SH-SY5Y (cell line): ENCODE data around the gene MBNL1.

Experiments
- GATA2 ChIP-seq: IDR thresholded peaks from 2 replicates; pipeline ENCODE4 v1.6.1; 2011; ENCODE audit warnings: mild to moderate bottlenecking, low read depth, low read length
- GATA3 ChIP-seq: IDR thresholded peaks from 2 replicates; pipeline ENCODE4 v1.6.1; 2011; ENCODE audit warnings: low read depth, mild to moderate bottlenecking, low read length, moderate library complexity

Gene MBNL1

DNA sequence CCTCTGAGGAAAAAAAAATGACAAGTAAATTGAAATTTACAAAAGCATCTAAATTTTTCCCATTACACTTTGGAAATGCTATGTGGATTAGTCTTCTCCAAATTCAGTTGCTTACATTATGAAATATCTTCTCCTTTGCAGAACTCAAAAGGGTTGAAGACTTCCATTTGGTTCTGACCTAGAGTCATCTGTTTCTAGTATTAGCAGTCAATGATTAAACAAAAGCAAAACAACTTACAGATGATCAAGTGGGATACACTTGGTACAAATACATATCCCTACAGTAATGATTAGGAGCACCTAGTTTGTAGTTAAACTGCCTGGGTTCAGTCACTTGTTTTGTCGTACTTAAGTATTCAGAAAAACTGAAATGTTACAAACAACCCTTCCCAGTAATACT is 136.2 kb downstream of the MBNL1 start:
- TF ChIP-seq GATA3 (no peak), GATA2 (no peak)

GRCh38 chr3:152405915-152406802 is 137.4 kb downstream of the MBNL1 start:
- TF ChIP-seq GATA2 (no peak), GATA3 (no peak)

DNA sequence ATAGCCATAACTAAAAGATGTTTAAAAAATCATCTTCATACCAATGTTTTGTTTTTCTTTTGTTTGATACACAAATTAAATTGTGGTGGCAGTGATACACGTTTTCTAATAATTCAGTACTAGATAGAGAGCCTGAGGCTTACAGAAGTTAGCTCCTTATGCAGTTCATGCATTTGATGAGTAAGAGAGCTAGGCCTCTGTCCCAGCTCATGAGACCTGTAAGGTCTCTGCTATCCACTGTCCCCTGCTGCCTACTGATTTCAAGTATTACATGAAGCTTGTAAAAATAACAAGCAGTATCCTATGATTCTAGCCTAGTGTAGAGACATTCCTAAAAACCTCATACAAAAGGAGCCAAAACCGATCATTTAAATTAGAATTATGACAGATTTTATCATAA is 144.5 kb downstream of the MBNL1 start:
- TF ChIP-seq GATA3 (no peak), GATA2 (no peak)

DNA sequence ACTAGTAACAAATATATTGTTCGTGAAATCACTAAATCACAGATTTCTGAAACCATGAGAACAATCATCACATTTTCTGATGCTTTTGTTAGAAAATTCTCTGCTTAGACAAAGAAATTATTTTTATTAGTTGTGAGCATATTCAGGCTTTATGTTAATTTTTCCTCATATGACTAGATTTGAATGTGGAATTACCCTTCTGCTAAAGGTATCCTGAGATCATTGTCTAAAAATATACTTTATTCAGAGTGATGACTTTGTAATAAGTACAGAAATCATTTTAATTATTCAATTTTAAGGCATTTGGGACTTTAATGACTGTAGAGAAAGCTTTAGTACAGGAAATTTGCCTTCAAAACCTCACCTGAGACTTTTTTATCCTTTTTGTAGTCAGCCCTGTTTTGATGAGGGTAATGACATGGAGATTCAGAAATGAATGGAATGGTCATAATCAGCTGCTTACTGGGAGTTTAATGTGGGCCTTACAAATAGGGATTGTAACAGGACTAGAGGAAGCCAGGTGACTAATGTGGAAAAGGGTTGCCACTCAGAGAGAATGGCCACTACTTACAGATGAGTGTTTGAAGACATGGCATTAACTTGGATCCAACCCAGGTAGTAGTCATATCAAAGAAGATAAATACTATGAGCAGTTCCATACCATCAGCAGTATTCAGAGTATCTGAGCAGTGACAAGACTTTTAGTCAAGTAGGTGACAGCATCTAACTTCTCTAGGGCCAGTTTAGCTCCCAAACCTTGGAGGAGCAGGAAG is 148.3 kb downstream of the MBNL1 start:
- TF ChIP-seq GATA2: no peak
- TF ChIP-seq GATA3: no peak

DNA sequence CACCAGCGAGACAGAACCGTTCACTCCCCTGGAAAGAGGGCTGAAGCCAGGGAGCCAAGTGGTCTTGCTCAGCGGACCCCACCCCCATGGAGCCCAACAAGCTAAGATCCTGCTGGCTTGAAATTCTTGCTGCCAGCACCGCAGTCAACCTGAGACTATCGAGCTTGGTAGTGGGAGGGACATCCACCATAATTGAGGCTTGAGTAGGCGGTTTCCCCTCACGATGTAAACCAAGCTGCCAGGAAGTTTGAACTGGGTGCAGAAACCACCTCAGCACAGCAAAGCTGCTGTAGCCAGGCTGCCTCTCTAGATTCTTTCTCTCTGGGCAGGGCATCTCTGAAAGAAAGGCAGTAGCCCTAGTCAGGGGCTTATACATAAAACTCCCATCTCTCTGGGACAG is 151.0 kb downstream of the MBNL1 start:
- TF ChIP-seq GATA3 (no peak), GATA2 (no peak)

DNA sequence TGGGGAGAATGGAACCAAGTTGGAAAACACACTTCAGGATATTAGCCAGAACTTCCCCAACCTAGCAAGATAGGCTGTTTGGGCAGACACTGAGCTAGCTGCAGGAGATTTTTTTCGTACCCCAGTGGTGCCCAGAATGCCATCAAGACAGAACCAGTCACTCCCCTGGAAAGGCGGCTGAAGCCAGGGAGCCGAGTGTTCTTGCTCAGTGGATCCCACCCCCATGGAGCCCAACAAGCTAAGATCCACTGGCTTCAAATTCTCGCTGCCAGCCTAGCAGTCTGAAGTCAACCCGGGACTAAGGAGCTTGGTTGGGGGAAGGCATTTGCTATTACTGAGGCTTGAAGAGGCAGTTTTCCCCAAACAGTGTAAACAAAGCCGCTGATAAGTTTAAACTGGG is 152.4 kb downstream of the MBNL1 start:
- TF ChIP-seq GATA3: no peak
- no peak for TF ChIP-seq GATA2

- TF ChIP-seq GATA3 (no peak), GATA2 (no peak)
These were observed 157.7 kb downstream of the MBNL1 start for GRCh38 chr3:152426393-152426792.

GRCh38 chr3:152428577-152428976 is 159.8 kb downstream of the MBNL1 start:
- no peak for TF ChIP-seq GATA2
- TF ChIP-seq GATA3: no peak

DNA sequence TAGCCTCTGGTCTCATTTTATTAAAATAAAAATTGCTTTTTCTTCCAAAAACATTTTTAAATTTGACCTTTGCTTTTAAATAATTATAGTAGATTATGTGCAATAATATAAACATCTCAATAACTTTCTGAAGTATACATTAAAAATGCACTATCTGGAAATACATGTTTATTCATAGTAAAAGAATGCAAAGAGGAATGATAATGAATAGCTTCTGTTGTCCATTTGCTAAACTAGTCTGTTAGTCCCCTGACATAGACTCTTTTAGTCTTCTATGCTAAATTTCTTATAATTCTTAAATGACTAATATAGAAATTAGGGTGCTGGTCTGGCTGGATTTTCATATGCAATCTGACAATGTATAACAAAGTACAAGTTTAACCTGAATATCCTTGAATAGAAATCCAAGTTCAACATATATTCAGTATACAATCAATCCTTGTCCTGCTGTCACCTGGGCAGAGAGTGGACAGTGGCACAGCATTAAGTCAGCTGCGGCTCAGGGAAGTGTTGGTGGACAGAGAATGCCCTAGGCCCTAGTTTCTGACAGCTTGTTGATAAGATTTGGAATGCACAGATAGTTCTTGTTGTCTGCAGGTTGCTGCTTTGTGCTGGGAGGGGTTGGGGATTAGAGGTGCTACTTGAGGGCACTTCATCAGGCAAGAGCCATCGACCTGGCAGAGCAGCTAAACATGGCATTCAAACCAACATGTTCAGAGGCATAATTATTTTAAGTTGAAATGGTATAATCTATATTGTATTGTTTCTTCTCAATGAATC is 161.7 kb downstream of the MBNL1 start:
- TF ChIP-seq GATA3: no peak
- TF ChIP-seq GATA2: no peak

DNA sequence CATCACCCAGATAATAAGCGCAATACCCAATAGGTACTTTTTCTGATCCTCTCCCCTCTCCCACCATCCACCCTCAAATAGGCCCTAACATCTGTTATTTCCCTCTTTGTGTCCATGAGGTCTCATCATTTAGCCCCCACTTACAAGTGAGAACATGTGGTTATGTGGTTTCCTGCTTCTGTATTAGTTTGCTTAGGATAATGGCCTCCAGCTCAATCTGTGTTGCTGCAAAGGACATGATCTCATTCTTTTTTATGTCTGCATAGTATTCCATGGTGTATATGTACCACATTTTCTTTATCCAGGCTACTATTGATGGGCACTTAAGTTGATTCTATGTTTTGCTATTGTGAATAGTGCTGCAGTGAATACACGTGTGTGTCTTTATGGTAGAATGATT is 165.4 kb downstream of the MBNL1 start:
- TF ChIP-seq GATA2 (no peak), GATA3 (no peak)

- TF ChIP-seq GATA3 (peak; percentile 39; the same call in 1 of the 2 replicates), GATA2 (peak; percentile 40; the same call in 1 of the 2 replicates)
These were observed 168.2 kb downstream of the MBNL1 start for GRCh38 chr3:152436707-152437590.

DNA sequence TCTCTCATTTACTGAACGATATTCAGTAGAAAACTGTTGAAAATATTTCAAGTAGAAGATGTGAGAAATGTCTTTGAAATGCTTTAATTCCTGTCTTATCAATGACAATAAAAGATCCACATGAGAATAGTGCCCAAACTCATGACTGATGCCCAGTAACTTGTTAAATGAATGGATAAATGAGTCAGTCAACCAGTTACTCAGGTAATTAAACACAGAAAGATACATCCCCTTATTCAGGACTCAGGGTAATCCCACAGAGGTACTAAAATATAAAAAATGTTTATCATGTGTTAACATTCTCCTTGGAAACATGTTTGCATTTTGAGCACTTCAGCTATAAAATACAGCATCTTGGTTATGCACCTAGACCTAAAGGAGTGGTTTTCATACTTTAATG is 169.5 kb downstream of the MBNL1 start:
- TF ChIP-seq GATA2: no peak
- no peak for TF ChIP-seq GATA3

DNA sequence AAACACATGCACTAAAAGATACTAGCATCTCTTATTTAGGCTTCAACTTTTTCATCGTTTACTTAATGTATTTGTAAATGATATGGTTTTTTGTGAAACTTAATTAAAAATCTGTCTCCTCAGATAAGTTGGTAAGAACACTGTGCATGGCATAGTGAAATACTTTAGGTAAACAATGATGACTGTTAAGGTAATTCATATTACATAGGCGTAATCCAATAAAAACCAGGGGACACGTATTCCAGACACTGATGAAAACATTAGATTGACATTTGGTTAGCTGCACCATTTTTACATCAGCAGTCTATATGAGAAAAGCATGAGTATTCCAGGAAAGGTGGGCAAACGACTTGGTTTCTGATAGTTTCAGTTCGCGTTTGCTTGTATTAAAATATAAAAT is 170.0 kb downstream of the MBNL1 start:
- TF ChIP-seq GATA2 (no peak), GATA3 (no peak)
